Hematopoietic multipotent progenitor cell (in vitro differentiated cells): ENCODE measurements around the gene OR5AU1. TPM values are rescaled to one million over a fixed set of nuclear protein-coding genes. Genes with fewer than 3 reads are reported as not detected.

Experiments used
- DNase-seq, 3 donors: peaks; one replicate each; pipeline ENCODE4 v3.0.0-alpha.2; 2011 to 2015; ENCODE audit warnings: low read depth in 2 of 3, low spot score in 2 of 3
- total RNA-seq: library from RNA; depleted of rRNA; stranded (reverse); fragments of >200 nt; gene quantifications from one replicate; pipeline ENCODE4 v1.2.3, GENCODE V29; 2012

Gene OR5AU1
- total RNA-seq, result under 0.01 TPM

DNA sequence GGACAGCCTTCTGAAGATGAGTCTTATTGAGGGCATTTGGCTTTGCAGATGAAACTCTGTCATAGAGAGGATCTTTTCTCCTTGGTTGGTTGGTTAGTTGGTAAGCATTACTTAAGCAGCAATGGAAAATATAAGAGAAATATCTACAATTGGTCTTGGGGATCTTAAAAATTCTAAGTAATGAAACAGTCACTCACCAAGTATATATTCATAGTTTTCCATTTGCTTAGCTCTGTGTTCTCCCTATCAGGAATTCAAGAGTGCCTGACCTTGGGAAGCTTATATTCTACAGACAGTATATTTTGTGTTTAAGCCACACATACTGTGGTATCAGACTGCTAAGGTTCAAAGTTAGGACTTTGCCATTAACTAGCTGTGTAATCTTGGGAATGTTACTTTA lies at the start of gene OR5AU1:
Gene OR5AU1, minus strand, starts transcription at position 101 of the 400 bp plus-strand sequence. CDS start 191 bp downstream, outside the sequence.
- no peak for DNase-seq

- DNase-seq, result no peak
Measured at GRCh38 chr14:21205026-21205677, 49.3 kb upstream of the OR5AU1 start.

- no peak for DNase-seq
Measured at GRCh38 chr14:21204167-21205025, 48.5 kb upstream of the OR5AU1 start.

DNA sequence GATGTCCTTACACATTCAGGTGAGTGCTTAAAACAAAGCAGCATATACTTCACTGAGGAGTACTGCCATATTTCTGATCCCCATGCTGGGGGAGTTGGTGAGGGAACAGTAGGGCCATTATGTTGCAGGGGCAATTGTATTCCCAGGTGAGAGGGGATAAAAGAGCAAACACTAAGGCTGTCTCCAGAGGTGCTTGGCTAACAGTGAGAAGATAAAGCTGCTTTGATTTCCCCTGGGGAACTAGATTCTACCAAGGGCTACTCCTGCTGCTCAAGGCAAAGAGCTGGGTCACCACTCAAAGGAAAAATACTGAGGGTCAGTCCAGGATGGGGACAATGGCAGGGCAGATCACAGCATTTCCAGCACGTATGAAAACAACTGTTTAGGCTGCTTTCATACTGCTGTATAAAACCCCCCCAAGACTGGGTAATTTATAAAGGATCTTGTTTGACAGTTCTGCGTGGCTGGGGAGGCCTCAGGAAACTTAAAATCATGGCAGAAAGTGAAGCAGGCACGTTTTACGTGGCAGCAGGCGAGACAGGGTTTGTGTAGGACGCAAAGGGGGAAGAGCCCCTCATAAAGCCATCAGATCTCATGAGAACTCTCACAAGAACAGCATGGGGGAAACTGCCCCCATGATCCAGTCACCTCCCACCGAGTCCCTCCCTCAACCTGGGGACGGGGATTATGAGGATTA lies 47.8 kb upstream of the OR5AU1 start:
- DNase-seq, result no peak

- no peak for DNase-seq
Measured at GRCh38 chr14:21202463-21203358, 46.8 kb upstream of the OR5AU1 start.

DNA sequence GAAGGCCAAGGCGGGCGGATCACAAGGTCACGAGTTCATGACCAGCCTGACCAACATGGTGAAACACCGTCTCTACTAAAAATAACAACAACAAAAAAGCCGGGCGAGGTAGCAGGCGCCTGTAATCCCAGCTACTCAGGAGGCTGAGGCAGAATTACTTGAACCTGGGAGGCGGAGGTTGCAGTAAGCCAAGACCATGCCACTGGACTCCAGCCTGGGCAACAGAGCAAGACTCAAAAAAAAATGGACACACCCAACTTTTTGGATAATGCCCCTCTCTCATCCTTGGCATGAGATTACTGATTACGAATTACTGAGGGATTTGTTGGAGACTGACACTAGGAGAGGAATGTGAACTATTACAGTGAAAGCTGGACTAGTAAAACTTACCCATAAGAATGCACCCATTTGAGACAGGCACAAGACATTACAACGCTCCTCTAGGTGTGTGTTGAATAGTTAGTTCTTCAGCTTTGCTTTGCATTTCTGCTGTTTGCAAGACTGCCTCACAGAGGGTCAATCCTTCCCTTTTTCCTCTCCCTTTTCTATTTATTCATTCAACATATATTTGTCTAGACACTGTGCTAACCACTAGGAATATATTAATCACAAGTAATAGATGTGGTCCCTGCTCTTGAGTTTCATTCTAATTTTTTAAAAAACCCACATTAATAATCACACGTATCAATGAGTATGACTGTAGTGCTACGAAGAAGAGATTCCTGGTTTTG lies 46.0 kb upstream of the OR5AU1 start:
- DNase-seq, result no peak

- DNase-seq, result no peak
Measured at GRCh38 chr14:21200752-21201461, 45.0 kb upstream of the OR5AU1 start.

DNA sequence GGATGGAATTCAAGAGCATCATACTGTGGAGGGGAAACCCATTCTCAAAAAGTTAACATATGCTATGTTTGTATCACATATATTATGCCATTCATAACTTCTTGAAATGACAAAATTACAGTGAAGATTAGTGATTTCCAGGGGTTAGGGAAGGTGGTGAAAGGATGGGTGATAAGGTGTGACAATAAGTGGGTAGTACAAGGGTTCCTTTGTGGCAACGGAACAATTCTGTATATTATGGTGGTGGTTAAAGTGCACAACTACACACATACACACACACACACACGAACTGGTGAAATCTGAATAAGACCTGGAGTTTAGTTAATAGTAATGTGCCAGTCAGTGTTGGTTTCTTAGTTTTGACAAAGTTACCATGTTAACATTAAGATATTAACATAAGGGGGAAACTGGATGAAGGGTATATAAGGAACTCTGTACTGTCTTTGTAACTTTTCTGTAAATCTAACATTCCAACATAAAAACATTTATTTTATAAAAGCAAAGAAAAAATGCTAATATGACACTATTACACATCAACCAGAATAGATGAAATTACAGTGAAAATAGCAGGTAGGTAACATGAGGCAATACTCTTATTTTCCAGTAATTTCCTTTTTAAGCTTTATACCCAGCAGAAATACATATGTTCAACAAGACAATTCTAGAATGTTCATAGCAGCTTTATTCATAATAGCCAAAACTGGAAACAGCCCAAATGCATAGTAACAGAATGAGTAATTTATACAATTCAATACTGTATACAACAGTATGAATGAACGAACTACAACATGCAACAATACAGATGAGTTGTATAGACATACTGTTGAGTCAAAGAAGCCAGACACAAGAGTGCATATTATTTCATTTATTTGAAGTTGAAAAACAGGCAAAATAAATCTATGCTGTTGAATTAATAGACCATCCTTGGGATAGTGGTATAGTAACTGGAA lies 44.0 kb upstream of the OR5AU1 start:
- DNase-seq, result no peak

GRCh38 chr14:21197418-21198205 lies 41.7 kb upstream of the OR5AU1 start:
- DNase-seq, result no peak

DNA sequence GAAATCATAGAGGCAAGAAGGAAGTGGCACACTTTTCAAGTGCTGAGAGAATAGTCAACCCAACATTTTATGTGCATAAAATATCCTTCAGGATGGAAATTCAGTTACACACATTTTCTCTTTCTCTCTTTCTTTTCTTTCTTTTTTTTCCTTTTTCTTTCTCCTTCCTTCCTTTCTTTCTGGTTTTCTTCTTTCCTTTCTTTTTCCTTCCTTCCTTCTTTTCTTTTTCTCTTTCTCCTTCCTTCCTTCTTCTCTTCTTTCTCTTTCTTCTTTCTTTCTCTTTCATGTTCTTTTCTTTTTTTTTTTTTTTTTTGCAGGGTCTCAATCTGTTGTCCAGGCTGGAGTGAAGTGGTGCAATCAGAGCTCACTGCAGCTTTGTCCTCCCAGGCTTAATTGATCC lies 38.7 kb upstream of the OR5AU1 start:
- no peak for DNase-seq

DNA sequence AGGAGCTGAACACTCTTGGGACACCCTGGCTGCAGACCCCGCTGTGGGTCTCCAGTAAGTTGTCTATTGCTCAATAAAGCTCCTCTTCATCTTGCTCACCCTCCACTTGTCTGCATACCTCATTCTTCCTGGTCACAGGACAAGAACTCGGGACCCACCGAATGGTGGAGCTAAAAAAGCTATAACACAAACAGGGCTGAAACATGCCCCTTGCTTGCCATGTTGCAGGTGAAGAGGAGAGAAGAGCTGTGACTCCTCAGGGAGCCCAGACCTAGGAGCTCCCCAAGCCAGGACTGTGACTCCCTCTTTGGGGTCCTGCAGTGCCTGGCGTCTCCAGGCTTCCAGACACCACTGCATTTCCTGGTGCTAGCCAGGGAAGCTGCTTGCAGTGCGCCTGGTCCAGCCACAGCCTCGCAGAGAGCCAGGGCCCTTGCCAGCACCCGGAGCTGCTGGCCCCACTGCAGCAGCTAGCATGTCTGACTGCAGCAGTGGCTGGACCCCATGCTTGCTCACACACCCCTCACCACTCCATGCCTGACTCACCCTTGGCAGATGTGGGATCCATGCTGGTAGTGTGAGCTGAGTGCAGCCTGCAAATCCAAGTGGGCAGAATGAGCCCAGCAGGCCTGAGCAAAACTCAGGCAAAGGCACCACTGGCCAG lies 37.1 kb upstream of the OR5AU1 start:
- DNase-seq, result no peak

DNA sequence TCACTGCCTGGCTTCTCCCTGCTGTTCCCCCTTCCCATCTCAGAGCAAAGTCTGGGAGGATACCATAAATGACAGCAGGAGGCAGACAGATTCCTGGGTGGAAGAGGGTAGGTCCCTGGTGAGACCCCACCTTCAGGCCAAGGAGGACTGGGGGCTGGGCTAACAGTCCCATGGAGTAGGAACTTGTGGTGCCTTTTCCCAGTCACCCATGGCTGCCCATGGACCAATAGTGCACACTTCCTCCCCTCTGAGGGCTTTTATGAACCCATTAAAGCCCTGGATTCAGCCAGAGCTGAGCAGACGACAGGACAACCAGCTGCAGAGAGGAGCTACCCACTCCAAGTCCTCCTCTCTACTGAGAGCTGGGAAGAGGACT lies 36.6 kb upstream of the OR5AU1 start:
- no peak for DNase-seq

GRCh38 chr14:21191809-21192446 lies 36.1 kb upstream of the OR5AU1 start:
- peak; percentile 25 to 87 (median 78) for DNase-seq

GRCh38 chr14:21191261-21191808 lies 35.5 kb upstream of the OR5AU1 start:
- DNase-seq, result no peak

- DNase-seq, result peak in 2 of 3 donors; percentile 18 to 24
Measured at GRCh38 chr14:21185491-21185890, 29.6 kb upstream of the OR5AU1 start.

- no peak for DNase-seq
Measured at GRCh38 chr14:21184254-21184653, 28.4 kb upstream of the OR5AU1 start.
